Left cardiac atrium (tissue), 4 donors: Measurements from ENCODE around the gene TBC1D21. TPM values are rescaled to one million over a fixed set of nuclear protein-coding genes. Genes with fewer than 3 reads are reported as not detected.
"Not testable (repeated sequence)": the region's sequence is repeated elsewhere in the genome, so short reads cannot be mapped to it uniquely, and the experiment has no call there.

Source experiments
- ATAC-seq, 2 donors: fragments of 200-7000 bp; cut with Tn5 transposase; one replicate each; pipeline ENCODE4 v1.9.1; 2020; ENCODE audit warnings: mild to moderate bottlenecking in 2 of 2, moderate library complexity in 2 of 2
- DNase-seq: peaks from one replicate; pipeline ENCODE4 v3.0.0-alpha.2; 2020
- intact Hi-C, 2 donors: fragments of 100-400 bp; cut with DNase I; formaldehyde crosslinking; loops; one replicate each; pipeline versions ENCODE4 v1.14.1 to v1.15.1; 2022 to 2023
- total RNA-seq, 2 donors: library from RNA; stranded (reverse); fragmentation: NEBNext Ultra II Directional; extraction: Animal tissue kit (Norgen Biotek cat#: 25700); gene quantifications; one replicate each; pipeline ENCODE4 v1.2.1, GENCODE V29; 2021
- donor health status: DM: no; HTN: yes; CAD: no.
- donor health status: DM: no; HTN: yes; CAD: no; lungs with severe emphysema.
- donor health status: DM: yes; HTN: yes; CAD: no.
- donor health status: Dilated cardiomyopathy.

Gene TBC1D21
- total RNA-seq, 2 donors from 2014 or later: not detected

- peak; percentile 6 to 39 for ATAC-seq
- no peak for DNase-seq
- intact Hi-C loops: no loop called here
These were observed 62.8 kb downstream of the TBC1D21 start for GRCh38 chr15:73936181-73936580.

- intact Hi-C loops: no loop called here
- peak in 1 of 2 donors; percentile 23 for ATAC-seq
- DNase-seq: no peak
These were observed 63.4 kb downstream of the TBC1D21 start for GRCh38 chr15:73936588-73937290.

GRCh38 chr15:73937296-73937695 is 63.9 kb downstream of the TBC1D21 start:
- ATAC-seq: no peak
- intact Hi-C loops: no loop called here
- peak; percentile 17 for DNase-seq

GRCh38 chr15:73937726-73938125 is 64.4 kb downstream of the TBC1D21 start:
- intact Hi-C loops: no loop called here
- DNase-seq (no peak), ATAC-seq (no peak)

- ATAC-seq, intact Hi-C loops, DNase-seq: not testable (repeated sequence)
These were observed 65.2 kb downstream of the TBC1D21 start for GRCh38 chr15:73938516-73938915.

Other genes starting within 250 kb of the TBC1D21 start
- 100 to 1,000 TPM; 175 to 223 TPM for gene NPTN, start 240.2 kb upstream of the TBC1D21 start, total RNA-seq
- 10 to 100 TPM; 29.6 to 77.5 TPM for gene CD276, start 189.2 kb upstream of the TBC1D21 start, total RNA-seq
- 10 to 100 TPM; 79.3 to 80.8 TPM for gene INSYN1, start 120.2 kb upstream of the TBC1D21 start, total RNA-seq
- 10 to 100 TPM; 12.0 to 31.5 TPM for gene LOXL1, start 52.9 kb downstream of the TBC1D21 start, total RNA-seq
- gene STOML1, start 118.7 kb downstream of the TBC1D21 start, total RNA-seq: 10 to 100 TPM; 20.3 to 21.1 TPM
- gene PML, start 121.2 kb downstream of the TBC1D21 start, total RNA-seq: 10 to 100 TPM; 23.4 to 38.7 TPM
- not detected for gene GOLGA6A, start 209.0 kb downstream of the TBC1D21 start, total RNA-seq